ENCODE measurements around the gene TP73.

The TP73 gene

DNA sequence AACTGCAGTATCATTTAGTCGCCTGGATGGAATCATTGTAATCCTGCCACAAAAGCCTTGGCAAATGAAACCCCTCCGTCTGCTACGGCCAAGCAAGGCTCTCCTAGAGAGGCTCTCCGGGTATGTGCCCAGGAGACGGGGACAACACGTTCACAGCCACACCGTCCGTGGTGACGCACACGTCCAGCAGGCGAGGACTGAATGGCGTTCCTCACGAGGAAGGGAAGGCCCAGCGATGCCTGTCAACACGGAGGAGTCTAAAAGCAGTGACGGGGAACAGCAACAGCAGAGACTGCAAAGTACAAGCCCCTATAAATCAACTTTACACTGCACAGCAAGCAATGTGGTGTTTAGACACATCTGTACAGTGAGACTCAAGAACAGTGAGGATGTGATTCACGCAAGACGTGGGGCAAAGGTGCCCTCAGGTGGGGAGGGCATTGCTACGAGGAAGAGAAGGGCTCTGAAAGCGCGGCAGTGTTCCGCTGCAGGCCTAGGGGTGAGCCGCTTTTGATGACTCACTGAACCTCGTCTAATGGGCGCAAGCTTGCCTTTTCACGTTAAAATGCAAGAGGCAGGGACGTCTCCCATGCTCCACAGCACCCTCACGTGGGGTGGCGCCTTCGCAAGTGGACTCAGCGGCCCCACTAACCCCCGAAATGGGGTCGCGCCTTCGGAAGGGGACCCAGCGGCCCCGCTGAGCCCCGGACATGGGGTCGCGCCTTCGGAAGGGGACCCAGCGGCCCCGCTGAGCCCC lies 9.2 kb upstream of the TP73 start:
- in situ Hi-C loops (cut with HindIII; ENCODE audit: low pct_unique_long_range_greater_than_20kb, low sequenced_read_pairs), result no loop called here
- no peak for DNase-seq (ENCODE audit: low read depth in 1 of 2, low spot score in 1 of 2)
- TF ChIP-seq JUND (IDR thresholded peaks at IDR 0.05; ENCODE audit: low read depth), result no peak

DNA sequence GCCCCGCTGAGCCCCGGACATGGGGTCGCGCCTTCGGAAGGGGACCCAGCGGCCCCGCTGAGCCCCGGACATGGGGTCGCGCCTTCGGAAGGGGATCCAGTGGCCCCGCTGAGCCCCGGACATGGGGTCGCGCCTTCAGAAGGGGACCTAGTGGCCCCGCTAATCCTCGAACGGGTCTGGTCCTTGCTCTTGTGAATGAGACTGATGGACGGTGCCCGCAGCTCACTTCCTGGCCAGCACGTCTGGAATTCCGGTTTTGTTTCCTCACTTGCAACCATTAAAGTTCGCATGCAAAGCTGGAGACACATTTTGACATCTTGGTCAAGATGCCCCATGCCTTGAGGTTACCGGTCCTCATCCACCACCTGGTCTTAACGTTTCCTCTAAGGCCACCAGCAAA lies 8.0 kb upstream of the TP73 start:
- no peak for TF ChIP-seq JUND (IDR thresholded peaks at IDR 0.05; ENCODE audit: low read depth)
- no peak for DNase-seq (ENCODE audit: low read depth in 1 of 2, low spot score in 1 of 2)
- in situ Hi-C loops (cut with HindIII; ENCODE audit: low pct_unique_long_range_greater_than_20kb, low sequenced_read_pairs), result no loop called here

DNA sequence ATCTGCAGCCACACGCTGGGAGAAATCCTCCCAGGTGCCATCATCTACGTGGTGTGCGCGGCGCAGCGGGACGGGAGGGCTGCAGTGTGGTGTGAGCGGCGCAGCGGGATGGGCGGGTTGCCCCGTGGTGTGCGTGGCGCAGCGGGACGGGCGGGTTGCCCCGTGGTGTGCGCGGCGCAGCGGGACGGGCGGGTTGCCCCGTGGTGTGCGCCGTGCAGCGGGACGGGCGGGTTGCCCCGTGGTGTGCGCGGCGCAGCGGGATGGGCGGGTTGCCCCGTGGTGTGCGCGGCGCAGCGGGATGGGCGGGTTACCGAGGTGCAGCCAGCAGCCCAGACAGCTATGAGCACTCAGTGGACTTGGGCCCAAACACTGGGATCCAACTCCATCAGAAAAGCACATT lies 7.1 kb upstream of the TP73 start:
- in situ Hi-C loops (cut with HindIII; ENCODE audit: low pct_unique_long_range_greater_than_20kb, low sequenced_read_pairs), result no loop called here
- TF ChIP-seq JUND (IDR thresholded peaks at IDR 0.05; ENCODE audit: low read depth), result no peak
- no peak for DNase-seq (ENCODE audit: low read depth in 1 of 2, low spot score in 1 of 2)

DNA sequence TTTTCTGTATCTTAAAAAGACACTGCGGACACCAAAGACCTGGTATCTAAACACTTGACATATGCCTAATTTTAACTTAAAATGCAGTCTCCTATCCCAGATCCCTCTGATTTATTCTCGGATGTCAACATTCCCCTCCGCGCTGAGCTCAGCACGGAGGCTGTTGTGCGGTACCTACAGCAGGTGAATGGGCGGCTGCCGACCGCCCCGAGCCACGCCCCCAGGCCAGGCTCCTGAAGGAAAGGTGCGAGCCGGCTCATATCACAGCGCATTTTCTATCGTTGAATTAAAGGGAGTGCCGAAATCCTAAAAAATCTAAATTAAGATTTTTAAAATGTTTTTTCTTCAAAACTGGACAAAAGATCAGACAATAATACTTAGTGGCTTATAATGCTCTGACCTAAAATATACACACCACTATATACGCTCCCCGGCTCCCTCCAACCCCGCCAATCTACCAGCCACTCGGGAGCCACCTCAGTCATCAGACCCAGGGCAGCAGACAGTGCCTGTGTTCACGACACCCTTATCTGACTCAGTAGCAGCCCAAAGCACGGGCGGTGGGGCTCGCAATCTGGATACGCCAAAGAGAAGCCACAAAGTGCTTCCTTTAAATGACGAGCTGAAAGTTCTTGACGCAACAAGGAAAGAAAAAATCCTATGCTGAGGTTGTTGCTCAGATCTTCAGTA lies 6.5 kb upstream of the TP73 start:
- in situ Hi-C loops (cut with HindIII; ENCODE audit: low pct_unique_long_range_greater_than_20kb, low sequenced_read_pairs), result no loop called here
- DNase-seq (ENCODE audit: low read depth in 1 of 2, low spot score in 1 of 2), result no peak
- TF ChIP-seq JUND (IDR thresholded peaks at IDR 0.05; ENCODE audit: low read depth), result no peak

DNA sequence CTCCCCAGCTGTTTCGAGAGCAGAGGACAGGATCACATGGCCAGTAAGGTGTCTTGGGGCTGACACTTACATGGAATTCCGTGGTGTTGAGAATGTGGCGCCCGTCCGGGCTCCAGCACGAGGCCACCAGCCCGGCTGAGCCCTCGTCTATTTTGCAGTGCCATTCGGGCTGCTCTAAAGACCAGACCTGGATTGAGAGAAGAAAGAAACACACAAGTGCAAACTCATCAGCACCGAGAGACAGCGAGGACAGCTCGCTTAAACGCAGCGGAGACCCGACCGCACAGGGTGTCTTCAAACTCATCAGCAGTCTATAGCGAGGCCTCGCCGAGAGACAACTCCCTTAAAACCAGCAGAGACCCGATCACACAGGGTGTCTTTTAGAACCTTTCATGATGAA lies 5.7 kb upstream of the TP73 start:
- no peak for TF ChIP-seq JUND (IDR thresholded peaks at IDR 0.05; ENCODE audit: low read depth)
- in situ Hi-C loops (cut with HindIII; ENCODE audit: low pct_unique_long_range_greater_than_20kb, low sequenced_read_pairs), result no loop called here
- DNase-seq (ENCODE audit: low read depth in 1 of 2, low spot score in 1 of 2), result no peak

DNA sequence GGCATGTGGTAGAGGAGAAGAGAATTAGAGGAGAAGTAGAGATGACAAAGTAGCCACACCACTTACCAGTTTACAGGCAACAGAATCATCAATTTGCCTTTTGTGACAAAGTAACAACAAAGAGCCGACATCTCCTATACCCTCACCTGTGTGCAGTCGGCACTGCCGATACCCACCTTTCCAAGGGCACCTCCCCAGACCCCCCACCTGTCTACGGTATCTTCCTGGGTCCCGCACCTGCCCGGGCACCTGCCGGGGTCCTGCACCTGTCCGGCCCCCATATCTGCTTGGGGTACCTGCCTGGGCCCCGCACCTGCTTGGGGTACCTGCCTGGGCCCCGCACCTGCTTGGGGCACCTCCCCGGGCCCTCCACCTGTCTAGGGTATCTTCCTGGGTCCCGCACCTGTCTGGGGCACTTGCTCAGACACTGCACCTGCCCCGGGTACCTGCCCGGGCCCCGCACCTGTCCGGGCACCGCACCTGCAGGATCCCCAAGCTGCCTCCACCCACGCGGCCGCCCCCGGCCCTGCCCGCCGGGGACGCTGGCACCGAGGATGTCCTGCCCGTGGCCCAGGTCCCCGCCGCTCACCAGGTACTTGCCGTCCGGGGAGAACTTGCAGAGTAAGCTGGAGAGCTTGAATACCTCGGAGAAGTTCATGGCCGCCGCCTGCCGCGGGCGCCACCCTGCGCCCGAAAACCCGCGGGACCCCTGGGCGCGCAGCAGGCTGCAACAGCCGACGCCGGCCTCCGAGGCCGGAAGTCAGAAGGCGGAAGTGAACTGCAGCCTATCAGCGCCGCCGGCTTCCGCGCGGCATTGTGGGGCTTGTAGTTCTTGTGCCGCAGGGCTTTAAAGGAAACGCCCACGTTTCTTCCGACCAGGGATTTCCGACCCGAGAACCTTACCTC lies 2.7 kb upstream of the TP73 start, which contains the start of gene WRAP73:
Gene WRAP73 (minus strand): TSS at position 762 of the 906 bp plus-strand sequence. CDS start 104 bp downstream, at position 658.
- peak; percentile 90 to 92 for DNase-seq (ENCODE audit: low read depth in 1 of 2, low spot score in 1 of 2)
- in situ Hi-C loops (cut with HindIII; ENCODE audit: low pct_unique_long_range_greater_than_20kb, low sequenced_read_pairs), result no loop called here
- no peak for TF ChIP-seq JUND (IDR thresholded peaks at IDR 0.05; ENCODE audit: low read depth)

DNA sequence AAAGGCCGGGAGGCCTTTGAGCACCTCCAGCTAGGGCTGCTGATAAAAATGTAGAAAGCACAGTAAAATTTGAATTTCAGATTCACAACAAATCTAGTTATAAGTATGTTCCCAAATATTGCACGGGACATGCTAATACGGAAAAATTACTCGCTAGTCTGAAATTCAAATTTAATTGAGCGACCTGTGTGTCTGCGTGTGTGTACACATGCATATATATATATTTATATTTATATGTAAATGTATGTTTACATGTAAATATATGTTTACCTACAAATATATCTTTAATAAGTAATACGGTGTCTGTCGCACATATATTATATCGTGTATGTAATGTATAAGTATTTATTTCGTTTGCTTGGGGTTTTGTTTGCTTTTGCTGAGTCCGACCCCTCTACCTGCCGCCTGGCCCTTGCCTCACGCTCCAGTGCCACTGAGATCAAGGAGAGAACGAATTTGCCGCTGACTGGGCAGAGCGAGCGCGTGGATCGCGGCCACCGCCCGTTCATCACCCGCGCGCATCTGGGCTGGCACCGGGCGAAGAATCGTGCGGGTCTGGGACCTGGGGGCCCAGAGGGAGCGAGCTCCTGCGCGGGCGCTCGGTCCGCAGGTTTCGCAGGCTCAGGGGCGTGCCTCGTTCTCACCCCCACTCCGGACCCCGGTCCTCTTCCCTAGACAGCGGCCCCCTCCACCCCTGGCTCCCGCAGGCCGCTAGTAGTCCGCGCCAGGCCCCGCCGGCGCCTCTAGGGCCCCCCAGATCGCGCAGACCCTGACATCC lies 1.9 kb upstream of the TP73 start:
- TF ChIP-seq JUND (IDR thresholded peaks at IDR 0.05; ENCODE audit: low read depth), result no peak
- DNase-seq (ENCODE audit: low read depth in 1 of 2, low spot score in 1 of 2), result no peak
- in situ Hi-C loops (cut with HindIII; ENCODE audit: low pct_unique_long_range_greater_than_20kb, low sequenced_read_pairs), result no loop called here

DNA sequence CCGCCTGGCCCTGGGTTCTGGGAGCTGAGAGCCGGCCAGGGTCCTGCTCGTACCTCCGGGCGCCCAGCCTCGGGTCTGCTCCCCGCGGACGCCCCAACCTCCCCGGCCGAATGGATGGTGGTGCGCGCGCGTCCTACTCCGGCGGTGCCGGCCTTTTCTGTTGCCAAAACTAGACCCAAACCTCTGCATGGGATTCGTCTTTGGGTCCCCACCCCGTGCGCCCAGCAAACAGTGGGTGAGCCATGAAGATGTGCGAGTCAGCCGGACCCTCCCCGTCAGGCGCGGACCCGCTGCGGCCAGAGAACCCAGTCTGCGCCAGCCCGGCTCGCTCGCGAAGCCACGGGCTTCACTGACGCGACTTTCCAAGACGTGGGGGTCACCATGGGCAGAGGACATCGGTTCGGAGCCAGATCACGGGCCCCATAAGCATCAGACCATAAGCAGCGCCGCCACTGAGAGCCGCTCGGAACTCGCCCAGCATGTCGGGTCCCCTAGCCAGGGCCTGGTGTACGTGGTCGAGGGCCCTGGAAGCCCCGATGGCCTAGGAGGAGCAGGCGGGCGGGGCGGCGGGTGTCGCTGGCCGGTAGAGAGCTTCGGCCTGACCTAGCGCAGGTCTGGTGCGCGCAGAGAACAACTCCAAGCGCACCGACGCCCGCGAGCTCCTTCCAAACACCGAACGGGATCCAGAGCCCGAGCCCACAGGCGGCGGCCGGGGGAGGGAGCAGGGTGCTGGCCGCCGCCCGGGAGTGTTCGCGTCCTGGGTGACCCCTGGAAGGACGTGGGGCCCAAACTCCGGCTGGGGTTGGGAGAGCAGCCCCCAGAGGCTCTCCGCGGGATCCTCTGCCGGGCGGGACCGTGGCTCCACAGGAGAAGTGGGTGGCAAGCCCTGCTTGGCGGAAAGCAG lies 1.0 kb upstream of the TP73 start:
- in situ Hi-C loops (cut with HindIII; ENCODE audit: low pct_unique_long_range_greater_than_20kb, low sequenced_read_pairs), result no loop called here
- DNase-seq (ENCODE audit: low read depth in 1 of 2, low spot score in 1 of 2), result no peak
- no peak for TF ChIP-seq JUND (IDR thresholded peaks at IDR 0.05; ENCODE audit: low read depth)

DNA sequence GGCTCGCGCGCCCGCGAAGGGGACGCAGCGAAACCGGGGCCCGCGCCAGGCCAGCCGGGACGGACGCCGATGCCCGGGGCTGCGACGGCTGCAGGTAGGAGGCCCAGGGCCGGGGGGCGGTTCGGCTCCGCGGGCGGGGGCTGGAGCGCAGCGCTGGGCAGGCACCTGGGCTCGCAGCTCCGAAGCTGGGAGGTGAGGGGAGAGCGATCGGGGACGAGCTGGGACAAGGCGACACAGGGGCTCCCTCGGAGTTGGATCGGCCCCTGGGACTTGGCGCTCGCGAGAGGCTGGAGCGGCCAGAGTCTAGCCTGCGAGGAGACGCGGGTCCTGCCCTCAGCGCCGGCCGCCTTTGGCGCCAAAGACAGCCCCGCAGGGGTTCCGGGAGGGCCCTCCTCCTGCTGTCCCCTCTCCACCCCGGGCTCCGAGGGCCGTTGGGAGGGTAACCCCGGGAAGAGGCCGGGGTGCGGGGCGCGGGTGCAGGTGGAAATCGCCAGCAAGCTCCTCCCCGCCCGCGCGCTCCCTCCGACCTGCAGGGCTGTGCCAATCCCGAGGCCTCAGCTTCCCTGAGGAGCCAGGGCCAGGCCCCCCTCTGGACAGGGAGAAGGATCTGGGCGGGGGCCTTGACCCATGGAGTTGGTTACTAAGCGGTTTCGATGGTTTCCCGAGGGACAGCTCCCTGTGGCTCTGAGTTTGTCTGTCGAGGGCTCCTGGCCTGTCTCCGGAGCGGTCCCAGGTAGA lies 401 bp downstream of the TP73 start:
- no peak for TF ChIP-seq JUND (IDR thresholded peaks at IDR 0.05; ENCODE audit: low read depth)
- in situ Hi-C loops (cut with HindIII; ENCODE audit: low pct_unique_long_range_greater_than_20kb, low sequenced_read_pairs), result no loop called here
- peak; percentile 41 to 52 for DNase-seq (ENCODE audit: low read depth in 1 of 2, low spot score in 1 of 2)

DNA sequence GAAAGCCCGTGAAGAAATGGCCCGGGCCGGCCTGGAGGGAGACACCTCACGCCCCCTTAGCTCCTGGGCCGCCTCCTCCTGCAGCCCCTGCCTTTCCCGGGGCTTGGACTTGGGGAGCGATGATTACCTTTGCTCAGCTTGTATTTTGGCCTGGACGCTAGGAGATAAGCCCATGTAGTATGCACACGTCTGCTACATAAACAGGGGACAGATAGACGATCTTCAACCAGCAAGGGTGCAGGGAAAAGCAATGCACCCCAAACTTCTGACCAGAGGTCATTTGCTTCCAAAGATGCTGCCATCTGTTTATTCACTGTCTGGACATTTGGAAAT lies 936 bp downstream of the TP73 start:
- TF ChIP-seq JUND (IDR thresholded peaks at IDR 0.05; ENCODE audit: low read depth), result no peak
- in situ Hi-C loops (cut with HindIII; ENCODE audit: low pct_unique_long_range_greater_than_20kb, low sequenced_read_pairs), result no loop called here
- no peak for DNase-seq (ENCODE audit: low read depth in 1 of 2, low spot score in 1 of 2)
